ENCODE results near the gene PEX14.

DNA sequence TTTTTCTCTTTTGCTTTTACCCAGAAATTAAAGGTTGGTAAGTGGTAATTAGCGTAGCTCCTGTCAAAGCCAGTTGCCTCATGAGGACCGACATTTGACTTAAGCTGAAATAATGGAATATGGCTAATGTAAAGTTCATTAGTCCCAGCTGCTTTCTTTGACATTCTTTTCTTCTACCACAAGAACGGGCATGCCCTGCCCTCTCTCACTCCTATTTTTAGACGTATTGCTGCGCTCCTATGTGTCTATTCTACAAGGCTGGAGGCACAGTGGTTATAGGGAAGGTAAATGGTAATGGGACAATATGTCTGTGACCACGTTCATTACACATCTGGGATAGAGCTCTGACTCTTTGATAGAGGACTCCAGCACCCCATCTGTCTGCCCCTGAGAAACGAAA is 18.1 kb upstream of the PEX14 start:
- TF ChIP-seq, protein P1, sequence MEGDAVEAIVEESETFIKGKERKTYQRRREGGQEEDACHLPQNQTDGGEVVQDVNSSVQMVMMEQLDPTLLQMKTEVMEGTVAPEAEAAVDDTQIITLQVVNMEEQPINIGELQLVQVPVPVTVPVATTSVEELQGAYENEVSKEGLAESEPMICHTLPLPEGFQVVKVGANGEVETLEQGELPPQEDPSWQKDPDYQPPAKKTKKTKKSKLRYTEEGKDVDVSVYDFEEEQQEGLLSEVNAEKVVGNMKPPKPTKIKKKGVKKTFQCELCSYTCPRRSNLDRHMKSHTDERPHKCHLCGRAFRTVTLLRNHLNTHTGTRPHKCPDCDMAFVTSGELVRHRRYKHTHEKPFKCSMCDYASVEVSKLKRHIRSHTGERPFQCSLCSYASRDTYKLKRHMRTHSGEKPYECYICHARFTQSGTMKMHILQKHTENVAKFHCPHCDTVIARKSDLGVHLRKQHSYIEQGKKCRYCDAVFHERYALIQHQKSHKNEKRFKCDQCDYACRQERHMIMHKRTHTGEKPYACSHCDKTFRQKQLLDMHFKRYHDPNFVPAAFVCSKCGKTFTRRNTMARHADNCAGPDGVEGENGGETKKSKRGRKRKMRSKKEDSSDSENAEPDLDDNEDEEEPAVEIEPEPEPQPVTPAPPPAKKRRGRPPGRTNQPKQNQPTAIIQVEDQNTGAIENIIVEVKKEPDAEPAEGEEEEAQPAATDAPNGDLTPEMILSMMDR (IDR thresholded peaks at IDR 0.05), result no peak
- TF ChIP-seq EP300 (IDR thresholded peaks at IDR 0.05) (no peak), POLR2AphosphoS5 (IDR thresholded peaks at IDR 0.05) (no peak)
